DMS53 treated with DMSO at 0.1 percent for 48 hours (cell line): ENCODE data around the gene ARRB1.
"Not testable (repeated sequence)": the region's sequence is repeated elsewhere in the genome, so short reads cannot be mapped to it uniquely, and the experiment has no call there.

ENCODE experiments used
- DNase-seq: peaks from one replicate; lab custom pipeline; 2025; ENCODE audit not compliant: unreplicated experiment; lab: John Stamatoyannopoulos, UW

The ARRB1 gene

DNA sequence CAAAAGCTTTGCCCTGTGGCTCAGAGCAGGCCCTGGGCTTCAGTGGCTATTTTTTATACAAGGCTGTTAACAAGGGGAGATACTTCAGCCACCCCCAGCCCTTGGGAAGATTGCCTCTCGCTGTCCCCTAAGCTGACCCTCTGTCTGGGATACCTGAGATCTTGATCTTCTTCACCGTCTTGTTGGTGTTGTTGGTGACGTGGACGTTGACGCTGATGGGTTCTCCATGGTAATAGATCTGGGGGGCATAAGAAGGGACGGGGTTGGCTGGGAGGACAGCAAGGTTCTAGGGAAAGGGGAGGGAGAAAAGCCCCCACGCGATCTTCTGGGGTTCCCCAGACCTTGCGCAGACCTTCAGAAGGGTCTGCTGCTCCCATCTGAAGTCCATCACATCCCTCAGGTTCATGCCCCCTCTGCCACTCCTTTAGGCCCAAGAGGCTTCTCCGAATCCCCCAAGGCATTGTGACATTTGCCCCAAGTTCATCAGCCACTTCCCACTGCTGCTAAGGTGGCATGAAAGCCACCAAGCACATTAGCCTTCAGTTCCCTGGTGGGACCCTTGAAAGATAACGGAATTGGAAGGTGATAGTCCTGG lies 74.2 kb downstream of the ARRB1 start:
- no peak for DNase-seq

DNA sequence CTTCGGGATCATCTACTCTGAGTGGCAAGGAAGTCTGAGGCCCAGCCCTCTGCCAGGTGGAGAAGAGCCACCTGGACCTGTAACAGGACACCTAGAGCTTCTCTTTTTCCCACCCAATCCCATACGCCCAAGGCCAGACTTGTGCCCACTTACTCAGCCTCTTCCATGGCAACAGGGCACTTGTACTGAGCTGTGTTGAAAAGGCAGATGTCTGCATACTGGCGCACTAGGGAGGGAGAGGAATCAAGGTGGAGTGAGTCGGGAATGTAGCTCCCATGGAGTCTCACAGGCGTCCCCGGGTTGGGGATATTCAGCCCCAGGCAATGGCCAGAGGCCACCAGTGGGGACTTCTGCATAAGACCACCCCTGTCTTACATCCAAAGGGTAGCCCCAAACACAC lies 74.8 kb downstream of the ARRB1 start:
- peak; percentile 100 for DNase-seq

DNA sequence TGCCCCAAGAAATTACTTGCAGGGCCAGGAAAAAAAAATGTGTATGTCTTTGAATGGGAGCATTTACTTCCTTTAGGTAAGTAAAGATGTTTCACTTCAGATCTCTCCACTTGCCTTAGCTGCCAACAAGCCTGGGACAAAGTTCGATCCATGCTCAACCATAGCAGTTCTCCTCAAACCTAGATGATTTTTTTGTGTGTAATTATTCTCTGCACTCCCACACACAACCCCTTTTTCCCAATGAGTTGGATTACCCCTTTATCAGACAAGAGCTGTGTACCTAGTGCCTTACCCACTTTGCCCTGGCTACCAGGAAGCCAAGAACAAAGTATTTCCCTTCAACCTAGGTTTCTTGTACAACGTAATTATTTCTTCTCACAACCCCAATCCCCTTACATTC lies 75.3 kb downstream of the ARRB1 start:
- DNase-seq, result peak; percentile 69

DNA sequence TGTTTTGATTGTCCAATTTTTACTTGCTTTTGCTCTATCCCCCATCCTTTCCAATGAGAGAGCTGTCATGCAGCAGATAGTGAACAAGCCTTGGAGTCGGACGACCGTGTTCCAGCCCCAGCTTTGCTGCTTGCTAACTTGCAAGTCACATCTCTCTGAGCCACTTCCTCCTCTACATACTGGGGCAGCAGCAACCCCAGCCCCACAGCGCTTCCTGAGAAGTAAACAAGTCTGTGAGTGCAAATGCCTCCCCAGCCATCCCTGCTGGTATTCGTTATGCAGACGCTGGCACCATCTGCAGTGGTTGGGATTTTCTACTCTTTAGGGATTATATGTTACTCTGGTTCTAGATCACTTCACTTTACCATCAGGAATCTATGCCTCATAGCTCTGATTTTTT lies 75.9 kb downstream of the ARRB1 start:
- no peak for DNase-seq

DNA sequence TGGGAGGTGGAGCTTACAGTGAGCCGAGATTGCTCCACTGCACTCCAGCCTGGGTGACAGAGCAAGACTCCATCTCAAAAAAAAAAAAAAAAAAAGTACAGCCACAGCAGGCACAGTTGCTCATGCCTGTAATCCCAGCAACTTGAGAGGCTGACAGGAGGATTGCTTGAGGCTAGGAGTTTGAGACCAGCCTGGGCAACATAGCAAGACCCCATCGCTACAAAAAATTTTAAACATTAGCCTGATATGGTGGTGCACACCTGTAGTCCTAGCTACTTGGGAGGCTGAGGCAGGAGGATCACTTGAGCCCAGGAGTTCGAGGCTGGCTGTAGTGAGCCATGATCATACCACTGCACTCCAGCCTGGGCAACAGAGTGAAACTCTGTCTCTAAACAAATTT lies 76.7 kb downstream of the ARRB1 start:
- DNase-seq, result not testable (repeated sequence)

DNA sequence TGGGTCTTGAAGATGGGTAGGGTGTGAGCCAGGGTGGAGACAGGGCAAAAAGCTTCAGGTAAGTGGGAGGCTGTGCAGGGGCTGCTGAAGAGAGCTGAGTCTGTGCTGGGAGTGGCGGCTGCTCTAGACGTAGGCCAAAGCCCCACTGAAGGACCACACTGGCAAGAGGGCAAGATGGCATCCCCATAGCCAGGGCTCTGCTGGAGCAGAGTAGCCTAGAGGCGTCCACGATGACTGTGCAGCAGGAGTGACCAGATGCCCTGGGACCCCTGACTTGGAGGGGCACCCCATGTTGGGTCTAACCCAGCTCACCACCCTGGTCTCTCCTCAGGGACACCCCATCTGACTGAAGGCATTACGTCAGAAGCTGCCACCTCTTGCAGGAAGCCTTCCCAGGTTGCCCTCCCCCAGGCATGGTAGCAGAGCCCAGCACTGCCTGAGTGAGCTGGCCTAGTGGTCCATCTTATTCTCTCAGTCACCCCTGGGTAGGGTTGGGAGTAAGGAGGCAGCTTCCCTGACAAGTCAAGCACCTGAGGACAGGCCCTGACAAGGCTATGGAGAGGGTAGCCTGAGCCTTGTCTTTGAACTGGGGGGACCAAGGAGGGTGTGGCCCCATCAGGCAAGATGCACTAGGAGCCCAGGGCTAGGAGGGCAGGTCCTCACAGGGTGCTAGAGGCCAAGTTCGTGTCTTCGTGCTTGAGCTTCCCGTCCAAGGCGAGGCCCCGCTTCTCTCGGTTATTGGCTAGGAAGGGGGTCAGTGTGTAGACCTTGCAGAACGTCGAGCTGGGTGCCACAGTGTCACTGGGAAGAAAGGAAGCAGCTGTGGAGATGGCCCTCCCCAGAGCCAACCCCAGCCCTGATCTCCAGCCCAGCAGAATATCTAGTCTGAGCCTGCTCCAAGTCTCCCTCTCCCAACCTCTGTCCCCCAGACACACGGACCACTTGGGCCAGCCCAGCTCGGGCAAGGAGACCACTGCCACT lies 77.8 kb downstream of the ARRB1 start:
- DNase-seq, result no peak

DNA sequence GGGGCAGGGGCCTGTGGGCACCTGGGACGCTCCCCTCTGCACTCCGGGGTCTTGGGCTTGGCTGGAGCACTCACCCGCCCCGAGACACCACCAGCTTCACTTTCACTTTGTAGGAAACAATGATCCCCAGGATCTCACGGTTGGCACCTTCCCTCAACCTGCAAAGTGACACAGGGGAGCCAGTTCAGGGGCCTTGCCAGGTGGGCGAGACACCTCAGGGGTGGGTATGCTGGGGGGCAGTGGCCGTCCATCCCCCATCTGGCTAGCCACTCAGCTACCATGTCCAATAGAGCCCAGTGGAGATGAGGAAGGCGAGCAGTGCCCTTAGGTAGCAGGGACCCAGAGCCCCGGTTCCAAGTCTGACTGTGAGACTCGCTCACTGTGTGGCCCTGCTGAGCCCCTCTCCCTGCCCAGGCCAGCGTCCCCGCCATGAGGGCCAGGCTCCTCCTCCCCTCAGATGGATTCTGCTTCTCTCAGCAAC lies 78.6 kb downstream of the ARRB1 start:
- no peak for DNase-seq

DNA sequence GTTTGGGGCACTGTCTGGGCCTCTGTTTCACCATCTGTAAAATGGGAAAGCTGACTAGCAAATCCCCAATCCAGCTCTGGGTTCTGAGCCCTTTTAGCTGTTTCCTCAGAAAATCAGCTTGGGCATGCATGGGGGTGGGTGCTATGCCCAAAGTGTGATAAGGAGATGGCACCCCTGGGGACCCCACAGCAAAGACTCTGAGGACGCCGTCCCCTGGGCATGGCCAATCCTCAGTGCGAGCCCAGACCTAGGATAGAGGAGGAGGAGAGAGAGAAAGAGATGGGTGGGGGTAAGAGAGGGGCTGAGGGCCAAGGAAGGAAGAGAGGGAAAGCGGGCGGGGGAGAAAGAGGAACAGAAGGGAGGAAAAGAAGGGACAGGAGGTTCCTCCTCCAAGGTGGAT lies 79.1 kb downstream of the ARRB1 start:
- DNase-seq, result no peak

DNA sequence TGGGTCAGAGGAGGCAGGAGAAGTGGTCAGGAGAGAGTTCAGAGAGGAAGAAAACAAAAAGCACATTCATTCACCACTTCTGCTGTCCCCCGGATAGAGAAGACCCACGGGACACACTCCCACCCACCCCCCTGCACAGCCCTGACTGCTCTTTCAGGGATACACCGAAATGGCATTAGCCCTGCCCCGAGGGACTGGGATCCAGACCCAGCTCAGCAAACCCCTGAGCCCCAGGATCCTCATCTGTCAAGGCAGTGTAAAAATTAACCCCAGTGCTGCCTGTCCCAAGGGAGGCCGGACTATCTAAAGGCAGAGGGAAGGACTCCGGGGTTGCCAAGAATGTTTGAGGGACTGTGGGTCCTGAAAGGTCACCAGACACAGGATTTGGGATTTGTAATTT lies 79.7 kb downstream of the ARRB1 start:
- DNase-seq, result no peak

DNA sequence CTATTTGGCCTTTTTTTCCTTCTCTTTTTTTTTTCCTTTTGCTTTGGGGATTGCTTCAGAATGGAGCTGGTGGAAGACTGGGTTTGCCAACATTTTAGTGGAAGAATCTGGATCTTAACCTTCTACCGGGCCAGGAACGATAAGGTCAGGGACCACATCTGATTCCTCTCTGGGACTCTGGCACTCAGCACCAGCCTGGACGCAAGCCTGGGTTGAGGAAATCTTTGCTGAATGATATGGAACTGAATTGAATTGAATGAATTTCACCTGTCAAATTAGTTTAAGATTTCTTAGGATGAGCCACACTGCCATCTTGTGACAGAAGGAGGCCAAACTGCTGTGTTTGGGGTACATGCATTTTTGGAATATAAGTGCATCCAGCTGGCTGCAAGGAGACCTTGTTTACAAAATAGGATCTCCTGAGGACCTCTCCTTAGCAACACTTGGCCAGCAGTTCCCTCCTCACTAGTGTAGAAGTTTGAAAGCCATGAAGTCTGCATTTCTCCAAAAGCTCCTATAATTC lies 80.5 kb downstream of the ARRB1 start:
- peak; percentile 17 for DNase-seq

DNA sequence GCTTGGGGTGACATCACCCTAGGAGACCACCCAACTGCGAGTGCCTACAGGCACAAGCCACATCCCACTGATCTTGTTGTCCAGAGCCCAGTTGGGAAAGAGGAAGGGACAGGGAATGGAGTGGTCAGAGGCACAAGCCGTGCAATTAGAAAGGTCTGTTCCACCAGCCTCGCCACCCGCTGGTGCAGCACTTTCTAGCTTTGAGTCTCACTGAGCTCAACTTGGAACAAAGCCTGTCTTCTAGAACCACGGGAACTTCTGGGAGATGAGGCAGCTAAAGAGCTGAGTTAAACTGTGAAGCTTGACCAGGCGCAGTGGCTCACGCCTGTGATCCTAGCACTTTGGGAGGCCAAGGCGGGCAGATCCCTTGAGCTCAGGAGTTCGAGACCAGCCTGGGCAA lies 81.6 kb downstream of the ARRB1 start:
- no peak for DNase-seq

DNA sequence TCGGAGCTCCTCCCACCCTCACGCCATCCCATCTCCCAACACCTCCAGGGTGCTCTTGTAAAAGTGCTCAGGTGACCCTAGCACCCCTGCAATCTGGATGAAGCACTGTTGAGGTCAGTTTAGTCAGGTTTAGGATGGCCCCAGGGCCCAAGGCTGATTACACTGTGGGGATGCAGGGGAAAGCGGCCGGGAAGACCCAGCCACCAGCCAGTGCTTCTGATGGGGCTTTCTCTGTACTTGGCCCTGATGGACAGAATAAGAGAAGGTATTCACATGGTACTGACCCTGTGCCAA lies 82.1 kb downstream of the ARRB1 start:
- no peak for DNase-seq

DNA sequence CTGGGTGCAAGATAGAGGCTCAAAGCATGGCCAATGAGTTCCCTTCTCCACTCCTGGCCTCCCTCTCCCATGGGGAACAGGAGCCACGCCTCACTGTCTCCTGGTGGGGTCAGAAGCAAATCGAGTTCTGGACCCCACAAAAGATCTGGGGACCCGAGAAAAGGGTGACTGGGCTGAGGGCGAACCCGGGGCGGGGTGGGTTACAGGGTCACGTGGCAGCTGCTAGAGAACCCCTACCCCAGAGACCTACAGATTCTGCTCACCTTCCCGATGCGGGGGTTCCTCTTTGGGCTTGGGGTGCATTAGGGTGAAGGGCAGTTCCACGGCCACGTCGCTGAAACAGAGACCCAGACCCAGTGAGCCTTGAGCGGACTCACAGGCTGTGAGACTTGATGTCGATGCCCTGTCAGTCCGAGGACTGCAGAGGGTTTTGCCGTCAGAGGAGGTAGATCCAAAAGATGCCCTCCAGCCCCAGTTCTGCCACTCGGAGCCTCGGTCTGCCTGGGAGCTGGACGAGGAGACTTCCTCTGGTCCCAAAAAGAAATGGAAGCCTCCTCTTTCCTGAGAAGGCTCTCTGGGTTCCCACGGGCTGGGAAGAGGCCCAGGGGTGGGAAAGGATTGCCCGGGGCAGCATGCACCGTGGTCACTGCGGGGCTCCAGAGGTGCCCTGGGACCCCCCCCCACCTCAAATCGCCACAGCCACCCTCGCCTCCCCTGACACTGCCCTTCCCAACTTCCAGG lies 82.7 kb downstream of the ARRB1 start:
- DNase-seq, result no peak

DNA sequence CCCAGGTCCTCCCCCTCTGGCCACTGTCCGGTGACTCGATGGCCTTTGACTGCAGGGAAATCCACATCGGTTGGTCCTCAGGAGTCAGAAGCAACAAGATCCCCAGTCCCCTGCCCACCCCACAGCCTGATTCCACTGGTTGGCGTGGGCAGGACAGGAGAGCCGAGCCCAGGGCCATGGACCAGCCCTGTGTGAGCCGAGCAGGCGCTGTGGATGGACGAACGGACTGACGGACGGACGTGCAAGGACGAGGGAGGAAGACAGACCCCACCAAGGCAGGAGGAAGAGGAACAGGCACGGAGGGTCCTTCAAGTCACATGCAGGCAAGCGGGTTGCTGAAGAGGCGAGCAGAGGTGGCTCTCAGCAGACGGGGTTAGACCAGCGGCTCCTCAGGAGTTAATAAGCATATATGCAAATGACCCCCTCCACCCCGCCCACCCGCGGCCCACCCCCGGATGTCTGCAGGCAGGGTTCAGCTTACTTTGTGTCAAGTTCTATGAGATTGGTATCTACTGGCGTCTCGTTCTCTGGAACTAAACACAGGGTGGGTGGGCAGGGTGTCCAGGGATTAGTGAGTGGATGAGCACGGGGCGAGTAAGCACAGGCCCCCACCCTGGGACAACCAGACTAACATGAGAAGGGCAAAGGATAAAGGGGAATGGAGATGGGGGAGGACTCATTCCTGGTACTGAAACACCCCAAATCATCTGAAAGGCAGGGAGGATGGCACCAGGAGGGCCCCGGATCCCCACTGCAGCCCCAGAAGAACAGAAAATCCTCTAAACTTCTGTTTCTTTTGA lies 84.1 kb downstream of the ARRB1 start:
- DNase-seq, result no peak

DNA sequence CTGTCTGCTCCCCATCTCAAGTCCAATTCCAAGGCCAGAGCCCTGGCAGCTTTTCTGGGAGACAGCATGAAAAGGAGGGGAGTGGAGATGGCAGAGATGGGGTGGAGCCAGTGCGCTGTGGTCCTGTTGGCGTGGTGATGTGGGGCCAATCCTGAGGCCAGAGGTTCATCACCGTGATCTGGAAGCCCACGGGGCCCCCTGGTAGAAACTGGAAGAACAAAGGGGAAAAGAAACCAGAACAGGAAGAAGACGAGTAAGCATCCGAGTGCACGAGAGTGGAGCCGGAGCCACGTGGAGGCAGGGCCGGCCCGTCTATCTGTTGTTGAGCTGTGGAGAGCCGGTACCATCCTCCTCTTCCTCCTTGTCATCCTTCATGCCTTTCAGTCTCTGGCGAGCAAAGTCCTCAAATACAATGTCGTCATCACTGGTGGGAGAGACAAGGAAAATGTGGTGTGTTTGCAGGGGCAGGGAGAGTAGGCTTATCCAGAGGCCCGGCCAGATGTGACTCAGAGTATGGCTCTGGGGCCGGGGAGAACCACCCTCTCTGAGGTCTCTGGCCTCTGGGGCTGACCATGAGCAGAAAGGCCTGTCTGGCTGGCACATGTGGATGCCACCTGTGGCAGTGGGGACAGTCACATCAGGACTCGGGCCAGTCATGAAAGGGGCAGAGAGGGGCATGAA lies 85.5 kb downstream of the ARRB1 start:
- DNase-seq, result no peak

DNA sequence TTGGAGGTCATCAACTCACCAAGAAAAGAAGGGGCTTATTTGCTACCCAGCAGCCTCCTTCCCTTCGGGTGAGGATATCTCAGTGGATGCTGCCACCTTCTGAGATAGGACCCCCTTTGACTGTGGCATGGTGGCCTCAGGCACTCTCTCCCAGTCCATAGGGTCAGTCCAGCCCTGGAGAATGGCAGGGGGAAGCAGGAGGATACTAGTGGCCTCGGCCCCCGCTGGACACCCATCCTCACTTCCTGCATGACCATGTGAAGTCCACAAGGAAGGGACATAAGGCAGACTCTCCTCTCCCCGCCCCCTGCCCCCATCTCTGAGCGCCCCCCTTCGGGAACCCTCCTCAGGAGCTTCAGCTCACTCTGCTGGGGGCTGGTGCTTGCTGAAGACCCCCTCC lies 86.5 kb downstream of the ARRB1 start:
- DNase-seq, result no peak

DNA sequence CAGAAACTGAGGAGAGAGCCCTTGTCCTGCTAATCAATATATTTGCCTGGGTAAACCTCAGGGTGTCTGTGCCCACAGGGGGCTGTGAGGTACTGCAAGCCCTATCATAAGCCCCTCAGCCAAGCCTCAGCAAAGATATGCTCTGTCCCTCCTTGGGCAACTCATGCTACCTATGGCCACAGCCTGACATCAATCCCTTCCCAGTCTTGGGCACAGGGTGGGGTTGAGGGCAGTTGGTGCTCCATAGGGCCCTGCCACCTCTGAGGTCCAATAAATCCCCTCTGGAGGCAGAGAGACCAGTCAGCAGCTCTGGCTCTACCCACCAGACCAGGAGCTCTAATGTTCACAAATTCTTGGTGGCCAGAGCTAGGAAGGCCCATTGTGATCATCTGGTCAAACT lies 87.1 kb downstream of the ARRB1 start:
- DNase-seq, result no peak

DNA sequence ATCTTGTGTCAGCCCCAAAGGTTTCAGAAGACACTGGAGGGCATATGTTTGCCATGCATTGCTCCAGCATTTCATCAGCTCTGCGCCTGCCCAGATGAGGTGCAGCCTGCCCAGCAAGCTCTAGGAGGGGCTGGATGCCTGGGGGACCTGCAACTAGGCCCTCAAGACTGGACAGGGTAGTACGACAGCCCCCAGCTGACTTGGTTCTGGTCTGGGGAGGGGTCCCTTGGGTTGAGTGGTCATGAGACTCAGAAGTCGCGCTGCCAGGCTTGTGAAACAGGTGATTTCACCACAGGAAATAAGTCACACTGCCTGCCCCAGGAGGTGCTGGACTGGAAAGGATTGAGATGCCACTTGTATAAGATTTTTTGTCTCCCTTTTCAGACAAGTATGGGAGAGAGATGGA lies 87.5 kb downstream of the ARRB1 start:
- peak; percentile 33 for DNase-seq

DNA sequence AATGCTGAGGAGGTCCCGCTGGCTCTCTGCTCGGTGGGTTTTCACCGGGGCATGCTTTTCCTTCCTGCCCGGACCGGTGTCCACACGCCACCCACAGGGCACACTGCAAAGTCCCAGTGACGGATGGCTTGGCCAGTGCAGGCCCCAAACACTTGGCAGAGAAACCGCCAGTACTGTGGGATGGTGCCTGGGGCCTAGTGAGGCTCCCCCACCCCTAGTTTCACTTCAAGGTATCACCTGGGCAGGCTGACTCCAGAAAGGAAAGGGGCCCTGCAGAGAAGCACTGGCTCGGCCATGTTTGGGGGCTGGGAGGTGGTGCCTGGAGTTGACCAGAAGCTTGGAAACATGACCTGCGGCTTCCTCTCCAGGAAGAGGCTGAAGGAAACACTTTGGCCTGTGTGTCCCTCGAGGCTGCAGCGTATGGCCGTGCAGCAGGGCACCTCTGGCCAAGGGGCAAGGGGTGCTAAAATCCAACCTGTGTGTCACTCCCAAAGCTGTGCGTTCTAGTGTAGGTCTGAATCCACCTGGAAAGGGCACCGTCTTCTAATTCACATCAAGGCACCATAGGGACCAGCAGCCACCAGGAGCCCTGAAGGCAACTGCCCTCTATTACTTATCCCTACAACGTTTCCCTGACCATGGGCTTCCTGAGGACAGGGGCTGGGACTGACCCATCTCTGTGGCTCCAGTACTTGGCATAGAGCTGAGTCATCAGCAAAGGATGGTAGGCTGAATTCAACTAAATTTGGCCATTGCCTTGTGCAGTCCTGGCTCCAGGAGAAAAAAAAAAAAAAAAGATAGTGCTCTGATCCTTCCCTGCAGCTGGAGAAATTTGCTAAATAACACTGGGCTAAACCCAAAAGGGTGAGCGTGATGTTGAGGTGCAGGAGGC lies 88.3 kb downstream of the ARRB1 start:
- DNase-seq, result no peak
